ENCODE results near the gene PCDH9.

Gene PCDH9

DNA sequence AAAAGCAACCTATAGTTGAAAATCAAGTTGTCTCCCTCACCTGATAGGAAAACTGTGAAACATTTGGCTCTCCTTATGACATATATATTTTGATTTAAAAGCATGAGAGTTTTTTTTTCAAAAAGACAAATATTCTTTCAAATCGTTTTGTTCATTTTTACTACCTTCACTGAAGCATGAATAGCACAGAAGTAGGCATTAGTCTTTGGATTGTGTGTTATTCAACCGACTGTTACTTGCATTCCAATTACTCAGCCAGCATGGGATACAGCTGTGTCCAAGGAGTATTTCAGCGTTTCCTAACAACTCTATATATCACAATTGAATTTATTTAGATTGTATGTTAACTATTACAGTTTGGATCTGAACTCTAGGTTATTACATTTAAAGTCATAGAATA lies 135.2 kb downstream of the PCDH9 start:
- Histone ChIP-seq H3K9me3 (no peaks in the 10 kb centered on the region), H3K4me1 (ENCODE audit: control insufficient read depth in 1 of 2, insufficient read depth in 1 of 2, low read depth in 1 of 2, low read length in 1 of 2) (no peaks in the 10 kb centered on the region)
- no peak for TF ChIP-seq CTCF (IDR thresholded peaks at IDR 0.05)

DNA sequence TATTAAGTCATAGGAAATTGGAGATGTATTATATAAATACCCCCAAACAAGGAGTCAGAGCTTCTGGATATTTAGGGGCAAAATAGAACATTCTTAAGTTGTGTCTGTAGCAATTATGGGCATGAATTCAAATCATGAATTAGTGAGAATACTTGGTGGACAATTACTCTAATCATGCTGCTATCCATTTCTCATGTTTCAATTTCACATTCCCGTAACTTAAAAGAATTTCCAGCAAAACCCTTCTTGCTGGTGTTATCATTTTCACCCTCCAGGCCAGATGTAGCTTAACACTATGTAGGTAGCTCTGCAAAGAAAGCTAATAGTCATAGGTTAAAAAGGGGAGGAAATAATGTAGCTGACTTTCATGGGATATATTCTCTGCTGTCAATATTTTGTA lies 136.1 kb downstream of the PCDH9 start:
- H3K4me3 ChIP-seq (ENCODE audit: low read depth in 1 of 2, low read length in 1 of 2) = no peak overlapping the region
- no peak overlapping the region for H3K27ac ChIP-seq
- no peaks in the 10 kb centered on the region for H3K4me1 ChIP-seq (ENCODE audit: control insufficient read depth in 1 of 2, insufficient read depth in 1 of 2, low read depth in 1 of 2, low read length in 1 of 2)
- H3K36me3 ChIP-seq = no peaks in the 10 kb centered on the region
- no peaks in the 10 kb centered on the region for H3K9me3 ChIP-seq
- no peak for TF ChIP-seq CTCF (IDR thresholded peaks at IDR 0.05)
- no peaks in the 10 kb centered on the region for H3K27me3 ChIP-seq

More for the DNA sequence above, 135.2 kb downstream of the PCDH9 start:
- Histone ChIP-seq H3K4me3 (ENCODE audit: low read depth in 1 of 2, low read length in 1 of 2) (no peak overlapping the region), H3K27me3 (no peaks in the 10 kb centered on the region), H3K36me3 (no peaks in the 10 kb centered on the region), H3K27ac (no peak overlapping the region)

DNA sequence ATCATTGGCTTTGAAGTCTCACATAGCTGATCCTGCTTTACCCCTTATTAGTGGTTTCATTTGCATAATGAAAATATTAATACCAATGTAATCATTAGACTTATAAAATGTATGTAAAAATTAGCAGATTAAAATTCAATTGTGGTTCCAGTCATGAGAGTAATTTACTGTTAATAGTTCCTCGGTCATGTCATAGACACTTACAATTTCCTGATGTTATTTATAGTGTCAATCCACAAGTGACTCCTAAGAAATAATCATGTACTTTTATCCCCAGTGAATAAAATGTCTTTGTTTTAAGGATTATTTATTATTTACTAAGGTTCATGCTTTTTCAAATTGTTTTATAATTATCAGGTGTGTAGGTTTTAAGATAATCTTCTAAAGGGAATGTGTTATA lies 138.5 kb downstream of the PCDH9 start:
- no peak overlapping the region for H3K4me3 ChIP-seq (ENCODE audit: low read depth in 1 of 2, low read length in 1 of 2)
- no peaks in the 10 kb centered on the region for H3K9me3 ChIP-seq
- no peaks in the 10 kb centered on the region for H3K4me1 ChIP-seq (ENCODE audit: control insufficient read depth in 1 of 2, insufficient read depth in 1 of 2, low read depth in 1 of 2, low read length in 1 of 2)
- no peaks in the 10 kb centered on the region for H3K27me3 ChIP-seq
- no peaks in the 10 kb centered on the region for H3K36me3 ChIP-seq
- no peak for TF ChIP-seq CTCF (IDR thresholded peaks at IDR 0.05)
- no peak overlapping the region for H3K27ac ChIP-seq

GRCh38 chr13:67090856-67091255 lies 139.3 kb downstream of the PCDH9 start:
- no peaks in the 10 kb centered on the region for H3K9me3 ChIP-seq
- no peaks in the 10 kb centered on the region for H3K36me3 ChIP-seq
- H3K4me1 ChIP-seq (ENCODE audit: control insufficient read depth in 1 of 2, insufficient read depth in 1 of 2, low read depth in 1 of 2, low read length in 1 of 2) = no peaks in the 10 kb centered on the region
- H3K27me3 ChIP-seq = no peaks in the 10 kb centered on the region
- no peak overlapping the region for H3K4me3 ChIP-seq (ENCODE audit: low read depth in 1 of 2, low read length in 1 of 2)
- TF ChIP-seq CTCF (IDR thresholded peaks at IDR 0.05) = no peak
- H3K27ac ChIP-seq = no peak overlapping the region

- H3K27me3 ChIP-seq = no peaks in the 10 kb centered on the region
- H3K27ac ChIP-seq = no peak overlapping the region
- no peak for TF ChIP-seq CTCF (IDR thresholded peaks at IDR 0.05)
- H3K4me1 ChIP-seq (ENCODE audit: control insufficient read depth in 1 of 2, insufficient read depth in 1 of 2, low read depth in 1 of 2, low read length in 1 of 2) = no peaks in the 10 kb centered on the region
- no peak overlapping the region for H3K4me3 ChIP-seq (ENCODE audit: low read depth in 1 of 2, low read length in 1 of 2)
- H3K9me3 ChIP-seq = no peaks in the 10 kb centered on the region
- H3K36me3 ChIP-seq = no peaks in the 10 kb centered on the region
Measured at GRCh38 chr13:67087527-67087926, 142.6 kb downstream of the PCDH9 start.

DNA sequence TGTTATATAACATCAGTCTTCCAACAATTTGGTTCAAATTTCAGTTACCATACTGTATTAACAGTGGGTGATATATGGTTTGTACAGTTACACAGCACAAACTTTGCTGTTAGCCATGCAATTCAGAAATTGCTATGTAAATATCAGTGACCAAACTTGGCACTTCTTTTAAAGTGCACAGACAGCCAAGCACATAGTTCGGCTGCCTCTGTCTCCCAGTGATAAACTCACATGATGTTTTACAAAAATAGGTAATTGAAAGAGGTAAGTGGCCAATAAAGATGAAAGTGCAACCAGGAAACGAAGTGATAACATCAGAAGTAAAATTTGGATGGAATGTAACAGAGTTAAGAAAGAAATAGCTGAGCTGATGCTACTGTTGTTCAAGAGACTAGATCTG lies 143.9 kb downstream of the PCDH9 start:
- Histone ChIP-seq H3K36me3 (no peaks in the 10 kb centered on the region), H3K27me3 (no peaks in the 10 kb centered on the region), H3K4me1 (ENCODE audit: control insufficient read depth in 1 of 2, insufficient read depth in 1 of 2, low read depth in 1 of 2, low read length in 1 of 2) (no peaks in the 10 kb centered on the region), H3K27ac (no peak overlapping the region), H3K4me3 (ENCODE audit: low read depth in 1 of 2, low read length in 1 of 2) (no peak overlapping the region), H3K9me3 (no peaks in the 10 kb centered on the region)
- no peak for TF ChIP-seq CTCF (IDR thresholded peaks at IDR 0.05)
